Measurements from ENCODE around the gene ZNF878. TPM values are rescaled to one million over a fixed set of nuclear protein-coding genes. Genes with fewer than 3 reads are reported as not detected.

The ZNF878 gene
- total RNA-seq = 0.11 and 0.26 TPM in 2 replicates

GRCh38 chr19:12052497-12053169, at the start of gene ZNF878:
TSS of gene ZNF878 (minus strand) at chr19:12052961. CDS start at chr19:12052801, 160 bp downstream.

GRCh38 chr19:12064590-12065538, 12.1 kb upstream of the ZNF878 start, which contains the start of gene ZNF844:
TSS of gene ZNF844 (plus strand) at chr19:12064731. CDS start at chr19:12064874, 143 bp downstream.

GRCh38 chr19:12035220-12036172, 17.3 kb downstream of the ZNF878 start, which contains the start of gene ZNF433:
TSS of gene ZNF433 (minus strand) at chr19:12035679. CDS start at chr19:12035539, 140 bp downstream.

Other genes starting within 250 kb of the ZNF878 start
- 8.9 and 10.8 TPM in 2 replicates for gene ZNF440, start 238.7 kb downstream of the ZNF878 start, total RNA-seq
- gene ZNF439, start 204.2 kb downstream of the ZNF878 start, total RNA-seq = 0.11 and 0.17 TPM in 2 replicates
- 2.0 and 4.2 TPM in 2 replicates for gene ZNF69, start 165.2 kb downstream of the ZNF878 start, total RNA-seq
- 5.2 and 7.8 TPM in 2 replicates for gene ZNF700, start 127.9 kb downstream of the ZNF878 start, total RNA-seq
- 0.33 and 0.60 TPM in 2 replicates for gene ZNF763, start 87.9 kb downstream of the ZNF878 start, total RNA-seq
- 1.4 and 1.5 TPM in 2 replicates for gene ZNF433, start 17.3 kb downstream of the ZNF878 start, total RNA-seq
- gene ZNF844, start 11.8 kb upstream of the ZNF878 start, total RNA-seq = 1.5 and 2.9 TPM in 2 replicates
- 2.6 and 5.4 TPM in 2 replicates for gene ZNF20, start 87.4 kb upstream of the ZNF878 start, total RNA-seq
- gene ZNF625, start 103.8 kb upstream of the ZNF878 start, total RNA-seq = 11.1 and 12.0 TPM in 2 replicates
- gene ZNF136, start 110.1 kb upstream of the ZNF878 start, total RNA-seq = 7.0 and 8.7 TPM in 2 replicates
- 4.4 and 6.2 TPM in 2 replicates for gene ZNF44, start 241.9 kb upstream of the ZNF878 start, total RNA-seq